WTC11 (cell line): ENCODE measurements around the gene NKIRAS2. TPM values are rescaled to one million over a fixed set of nuclear protein-coding genes. Genes with fewer than 3 reads are reported as not detected.

Experiments used
- ATAC-seq: fragments of 200-7000 bp; cut with Tn5 transposase; 2 replicates; pipeline ENCODE4 v1.10.0; 2021; ENCODE audit warnings: mild to moderate bottlenecking, moderate library complexity
- CTCF ChIA-PET: fragments of 300-600 bp; sonication (Branson Sonifier 250); formaldehyde crosslinking; loops from one replicate; lab custom pipeline; 2021; ENCODE audit warnings: antibody characterized with exemption; lab: Charles Lee
- POLR2A ChIA-PET: fragments of 350-600 bp; sonication (Branson Sonifier 250); formaldehyde crosslinking; loops from one replicate; lab custom pipeline; 2021; ENCODE audit warnings: antibody characterized with exemption; lab: Charles Lee
- DNase-seq: peaks from one replicate; pipeline ENCODE4 v3.0.0; 2021; ENCODE audit warnings: low spot score
- H3K27ac Mint-ChIP-seq: 2 replicates; pipeline ENCODE4 v1.8.0; 2021; ENCODE audit warnings: mixed read lengths
- H3K27me3 Mint-ChIP-seq: 2 replicates; pipeline ENCODE4 v1.8.0; 2021; ENCODE audit warnings: low read depth, mild to moderate bottlenecking, moderate library complexity, mixed read lengths
- H3K36me3 Mint-ChIP-seq: 2 replicates; pipeline ENCODE4 v1.8.0; 2021; ENCODE audit warnings: mixed read lengths
- H3K4me1 Mint-ChIP-seq: 2 replicates; pipeline ENCODE4 v1.8.0; 2022; ENCODE audit warnings: mixed read lengths
- H3K4me3 Mint-ChIP-seq: 2 replicates; pipeline ENCODE4 v1.8.0; 2021; ENCODE audit warnings: mild to moderate bottlenecking, moderate library complexity, mixed read lengths
- H3K9me3 Mint-ChIP-seq: 2 replicates; pipeline ENCODE4 v1.8.0; 2021; ENCODE audit warnings: mixed read lengths
- E2F4 ChIP-seq: sonication (generic); formaldehyde crosslinking; IDR thresholded peaks from 2 replicates; pipeline ENCODE4 v1.8.1; 2022; ENCODE audit warnings: low read depth, mild to moderate bottlenecking, moderate library complexity, missing genetic modification reagents, borderline replicate concordance
- EMX1 ChIP-seq: fragments of 250-450 bp; sonication (Bioruptor Pico); IDR thresholded peaks from 2 replicates; pipeline ENCODE4 v1.8.0; 2021; ENCODE audit warnings: mild to moderate bottlenecking
- ERG ChIP-seq: fragments of 250-450 bp; sonication (Bioruptor Pico); IDR thresholded peaks from 2 replicates; pipeline ENCODE4 v1.8.0; 2021; ENCODE audit warnings: mild to moderate bottlenecking
- FOXP4 ChIP-seq: sonication (generic); formaldehyde crosslinking; IDR thresholded peaks from 2 replicates; pipeline ENCODE4 v1.8.0; 2022; ENCODE audit warnings: mild to moderate bottlenecking, missing genetic modification reagents
- GRHL2 ChIP-seq: fragments of 250-450 bp; sonication (Bioruptor Pico); IDR thresholded peaks from 2 replicates; pipeline ENCODE4 v1.8.0; 2022; ENCODE audit warnings: mild to moderate bottlenecking, moderate library complexity; ENCODE audit not compliant: insufficient replicate concordance, severe bottlenecking
- HMGA2 ChIP-seq: fragments of 250-450 bp; sonication (Bioruptor Pico); IDR thresholded peaks from 2 replicates; pipeline ENCODE4 v1.4.0; 2021; ENCODE audit warnings: mild to moderate bottlenecking, moderate library complexity
- HMGXB4 ChIP-seq: sonication (generic); formaldehyde crosslinking; IDR thresholded peaks from 2 replicates; pipeline ENCODE4 v1.8.1; 2023; ENCODE audit warnings: mild to moderate bottlenecking, moderate library complexity, missing genetic modification reagents
- JUN ChIP-seq: sonication (generic); formaldehyde crosslinking; IDR thresholded peaks from 2 replicates; pipeline ENCODE4 v1.8.0; 2023; ENCODE audit warnings: mild to moderate bottlenecking, missing genetic modification reagents
- MAX ChIP-seq: sonication (generic); formaldehyde crosslinking; IDR thresholded peaks from 2 replicates; pipeline ENCODE4 v1.8.0; 2022; ENCODE audit warnings: mild to moderate bottlenecking, missing genetic modification reagents
- MLX ChIP-seq: sonication (generic); formaldehyde crosslinking; IDR thresholded peaks from 2 replicates; pipeline ENCODE4 v1.8.1; 2023; ENCODE audit warnings: mild to moderate bottlenecking, missing genetic modification reagents, moderate library complexity
- MYBL2 ChIP-seq: sonication (generic); formaldehyde crosslinking; IDR thresholded peaks from 2 replicates; pipeline ENCODE4 v1.8.1; 2023; ENCODE audit warnings: mild to moderate bottlenecking, moderate library complexity, missing genetic modification reagents
- NR2C2 ChIP-seq: sonication (generic); formaldehyde crosslinking; IDR thresholded peaks from 2 replicates; pipeline ENCODE4 v1.8.0; 2022; ENCODE audit warnings: mild to moderate bottlenecking, missing genetic modification reagents
- PRRX2 ChIP-seq: fragments of 250-450 bp; sonication (Bioruptor Pico); IDR thresholded peaks from 2 replicates; pipeline ENCODE4 v1.8.0; 2021; ENCODE audit warnings: mild to moderate bottlenecking
- SOX15 ChIP-seq: fragments of 250-450 bp; sonication (Bioruptor Pico); IDR thresholded peaks from 2 replicates; pipeline ENCODE4 v1.9.0; 2021; ENCODE audit warnings: mild to moderate bottlenecking
- SP1 ChIP-seq: sonication (generic); formaldehyde crosslinking; conservative IDR thresholded peaks from 2 replicates; pipeline ENCODE4 v1.8.1; 2022; ENCODE audit warnings: missing genetic modification reagents
- TEAD1 ChIP-seq: sonication (generic); formaldehyde crosslinking; IDR thresholded peaks from 2 replicates; pipeline ENCODE4 v1.8.0; 2022; ENCODE audit warnings: mild to moderate bottlenecking, missing genetic modification reagents
- ZBTB43 ChIP-seq: sonication (generic); formaldehyde crosslinking; IDR thresholded peaks from 2 replicates; pipeline ENCODE4 v1.8.1; 2023; ENCODE audit warnings: mild to moderate bottlenecking, missing genetic modification reagents
- ZNF121 ChIP-seq: sonication (generic); formaldehyde crosslinking; IDR thresholded peaks from 2 replicates; pipeline ENCODE4 v1.8.0; 2023; ENCODE audit warnings: missing genetic modification reagents
- ZNF396 ChIP-seq: fragments of 250-450 bp; sonication (Bioruptor Pico); IDR thresholded peaks from 2 replicates; pipeline ENCODE4 v1.8.0; 2021; ENCODE audit warnings: mild to moderate bottlenecking, moderate library complexity, borderline replicate concordance
- ZNF416 ChIP-seq: fragments of 250-450 bp; sonication (Bioruptor Pico); IDR thresholded peaks from 2 replicates; pipeline ENCODE4 v1.9.0; 2021; ENCODE audit warnings: mild to moderate bottlenecking, inconsistent platforms
- ZNF671 ChIP-seq: fragments of 250-450 bp; sonication (Bioruptor Pico); IDR thresholded peaks from 2 replicates; pipeline ENCODE4 v1.8.0; 2021; ENCODE audit warnings: mild to moderate bottlenecking
- total RNA-seq: library from RNA; stranded (reverse); gene quantifications from 3 replicates; pipeline ENCODE4 v1.2.3, GENCODE V29; 2021

The NKIRAS2 gene
- total RNA-seq, 1 experiment from 2014 or later: 36.1 TPM

- H3K27me3 Mint-ChIP-seq: peaks cover 9% of the 10 kb centered on the region
- H3K4me1 Mint-ChIP-seq: peaks cover 46% of the 10 kb centered on the region
- ATAC-seq: no peak
- ChIA-PET POLR2A (no interaction called here), CTCF (interaction anchor here (1.1 to 4.9 kb wide), 3 partner anchors 24 to 46 kb away, joined by 3 to 26 read pairs (median 21); partner anchors contain the start of gene ZNF385C)
- no peak overlapping the region for H3K27ac Mint-ChIP-seq
- H3K9me3 Mint-ChIP-seq: no peaks in the 10 kb centered on the region
- TF ChIP-seq ZBTB43 (no peak), ZNF416 (CRISPR knock-in tag) (no peak), ZNF396 (CRISPR knock-in tag) (no peak), ZNF671 (CRISPR knock-in tag) (no peak), GRHL2 (CRISPR knock-in tag) (no peak), EMX1 (CRISPR knock-in tag) (no peak), HMGA2 (CRISPR knock-in tag) (no peak), PRRX2 (no peak), SP1 (no peak), E2F4 (CRISPR knock-in tag) (no peak), FOXP4 (CRISPR knock-in tag) (no peak), HMGXB4 (CRISPR knock-in tag) (no peak), ZNF121 (no peak), TEAD1 (CRISPR knock-in tag) (no peak), SOX15 (no peak), MLX (CRISPR knock-in tag) (no peak), MYBL2 (CRISPR knock-in tag) (no peak), JUN (CRISPR knock-in tag) (no peak)
- H3K36me3 Mint-ChIP-seq: no peaks in the 10 kb centered on the region
- H3K4me3 Mint-ChIP-seq: no peak overlapping the region
- no peak for DNase-seq
Observed at GRCh38 chr17:42052346-42052877, 32.5 kb downstream of the NKIRAS2 start.

- H3K36me3 Mint-ChIP-seq: no peaks in the 10 kb centered on the region
- DNase-seq (no peak), ATAC-seq (peak; percentile 6; the same call in 1 of the 2 replicates)
- H3K27me3 Mint-ChIP-seq: peaks cover 9% of the 10 kb centered on the region
- ChIA-PET CTCF (interaction anchor here (0.7 to 4.9 kb wide), 11 partner anchors 10 to 123 kb away, joined by 3 to 26 read pairs (median 8); partner anchors contain the start of genes NKIRAS2 and ODAD4), POLR2A (interaction anchor here (0.8 kb wide), 1 partner anchor 9 kb away, joined by 4 read pairs; no protein-coding TSS in a partner anchor)
- H3K4me3 Mint-ChIP-seq: no peak overlapping the region
- H3K4me1 Mint-ChIP-seq: peaks cover 46% of the 10 kb centered on the region
- H3K27ac Mint-ChIP-seq: no peak overlapping the region
- H3K9me3 Mint-ChIP-seq: no peaks in the 10 kb centered on the region
- TF ChIP-seq ZBTB43: no peak
- no peak for TF ChIP-seq EMX1 (CRISPR knock-in tag)
- no peak for TF ChIP-seq MAX
- no peak for TF ChIP-seq ERG (CRISPR knock-in tag)
- no peak for TF ChIP-seq ZNF121
- no peak for TF ChIP-seq NR2C2 (CRISPR knock-in tag)
Observed at GRCh38 chr17:42053731-42054500, 34.0 kb downstream of the NKIRAS2 start.
